ENCODE measurements around the gene SPOP. TPM values are rescaled to one million over a fixed set of nuclear protein-coding genes. Genes with fewer than 3 reads are reported as not detected.

SPOP gene
- total and polyA plus RNA-seq, 2 donors (not counting 1 experiment from before 2014, with no cell fraction given), result 46.7 to 112 TPM

DNA sequence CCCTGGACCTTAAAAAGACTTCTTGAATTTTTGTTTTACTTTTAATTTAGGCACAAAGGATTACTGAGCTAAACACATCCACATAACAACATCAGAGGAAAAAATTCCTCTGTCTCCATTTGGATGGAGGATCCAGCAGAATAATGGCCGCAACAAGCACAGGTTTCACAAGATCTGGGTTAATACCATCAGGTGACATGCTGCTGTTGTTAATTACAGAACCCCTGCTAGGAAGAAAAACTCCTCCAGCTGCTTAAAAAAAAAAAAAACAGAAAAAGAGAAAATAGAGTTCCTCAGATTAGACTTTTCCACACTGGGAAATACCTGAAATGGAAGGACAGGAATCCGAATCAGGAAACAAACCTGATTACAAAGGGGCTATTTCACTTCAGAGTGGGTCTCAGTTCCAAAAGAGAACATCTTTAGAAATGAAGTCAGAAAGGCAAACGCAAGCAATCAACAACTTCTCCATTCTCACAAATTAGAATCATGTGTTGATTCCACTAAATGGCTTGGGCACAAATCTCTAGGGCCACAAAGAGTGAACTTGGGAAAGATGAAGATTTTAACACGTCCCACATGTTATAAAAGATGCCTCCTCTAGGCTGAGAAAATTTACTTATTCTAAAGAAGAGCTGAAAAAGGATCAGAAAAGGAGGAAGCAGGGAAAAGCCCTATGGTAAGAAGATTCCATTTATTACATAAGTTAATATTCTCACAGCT, 44.0 kb downstream of the SPOP start:
- peaks cover 5% of the 10 kb centered on the region for H3K79me2 ChIP-seq (ENCODE audit: control insufficient read depth, insufficient read depth, low read length)
- no peaks in the 10 kb centered on the region for H3K9me3 ChIP-seq (ENCODE audit: control insufficient read depth, insufficient read depth, low read depth, low read length)
- no peak overlapping the region for H2AFZ ChIP-seq (ENCODE audit: low read length)
- H3K27ac ChIP-seq (ENCODE audit: insufficient read depth, low read length), result no peak overlapping the region
- no peaks in the 10 kb centered on the region for H3K36me3 ChIP-seq (ENCODE audit: control insufficient read depth, insufficient read depth, low read length)
- H3K4me2 ChIP-seq (ENCODE audit: extremely low read depth, insufficient read depth, low read length), result no peak overlapping the region
- TF ChIP-seq EZH2 (IDR thresholded peaks at IDR 0.05; ENCODE audit: low read length, missing control alignments), result no peak
- TF ChIP-seq, protein P1, sequence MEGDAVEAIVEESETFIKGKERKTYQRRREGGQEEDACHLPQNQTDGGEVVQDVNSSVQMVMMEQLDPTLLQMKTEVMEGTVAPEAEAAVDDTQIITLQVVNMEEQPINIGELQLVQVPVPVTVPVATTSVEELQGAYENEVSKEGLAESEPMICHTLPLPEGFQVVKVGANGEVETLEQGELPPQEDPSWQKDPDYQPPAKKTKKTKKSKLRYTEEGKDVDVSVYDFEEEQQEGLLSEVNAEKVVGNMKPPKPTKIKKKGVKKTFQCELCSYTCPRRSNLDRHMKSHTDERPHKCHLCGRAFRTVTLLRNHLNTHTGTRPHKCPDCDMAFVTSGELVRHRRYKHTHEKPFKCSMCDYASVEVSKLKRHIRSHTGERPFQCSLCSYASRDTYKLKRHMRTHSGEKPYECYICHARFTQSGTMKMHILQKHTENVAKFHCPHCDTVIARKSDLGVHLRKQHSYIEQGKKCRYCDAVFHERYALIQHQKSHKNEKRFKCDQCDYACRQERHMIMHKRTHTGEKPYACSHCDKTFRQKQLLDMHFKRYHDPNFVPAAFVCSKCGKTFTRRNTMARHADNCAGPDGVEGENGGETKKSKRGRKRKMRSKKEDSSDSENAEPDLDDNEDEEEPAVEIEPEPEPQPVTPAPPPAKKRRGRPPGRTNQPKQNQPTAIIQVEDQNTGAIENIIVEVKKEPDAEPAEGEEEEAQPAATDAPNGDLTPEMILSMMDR (conservative IDR thresholded peaks at IDR 0.05 in 1 of 2, IDR thresholded peaks at IDR 0.05 in 1 of 2; ENCODE audit: low read depth in 1 of 2, low read length in 2 of 2), result no peak
- H3K4me1 ChIP-seq (ENCODE audit: control insufficient read depth, extremely low read depth, insufficient read depth, low read length), result peaks cover 4% of the 10 kb centered on the region
- DNase-seq (ENCODE audit: low read depth in 2 of 2), result no peak
- no peak overlapping the region for H3K9ac ChIP-seq (ENCODE audit: insufficient read depth, low read length)
- H3K27me3 ChIP-seq (ENCODE audit: control insufficient read depth, insufficient read depth, low read length), result no peaks in the 10 kb centered on the region
- H3K4me3 ChIP-seq (replicated peaks in 1 of 4; ENCODE audit: control extremely low read depth in 1 of 4, insufficient read depth in 1 of 4, low read depth in 3 of 4, low read length in 4 of 4), result no peak overlapping the region
- H4K20me1 ChIP-seq (ENCODE audit: control insufficient read depth, extremely low read depth, insufficient read depth, low read length), result peaks cover 2% of the 10 kb centered on the region

DNA sequence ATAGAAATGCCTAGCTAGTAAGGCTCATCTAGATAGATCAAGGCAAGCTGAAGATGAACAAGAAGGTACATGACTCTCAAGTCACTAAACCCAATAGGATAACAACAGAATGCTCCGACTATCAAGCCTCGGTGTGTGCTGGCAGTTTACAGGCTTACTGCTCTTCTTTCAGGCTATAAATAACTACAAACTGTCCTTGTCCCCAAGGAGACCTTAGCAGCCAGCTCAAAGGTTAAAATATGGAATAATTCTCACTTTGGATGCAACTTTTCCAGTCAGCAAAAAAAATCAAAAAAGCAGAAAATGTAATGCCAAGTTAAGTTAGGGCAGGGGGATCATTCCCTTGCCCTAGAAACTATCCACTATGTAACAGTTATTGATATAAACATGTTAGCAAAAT, 44.6 kb downstream of the SPOP start:
- no peak overlapping the region for H2AFZ ChIP-seq (ENCODE audit: low read length)
- H3K27ac ChIP-seq (ENCODE audit: insufficient read depth, low read length), result no peak overlapping the region
- DNase-seq (ENCODE audit: low read depth in 2 of 2), result no peak
- H3K4me2 ChIP-seq (ENCODE audit: extremely low read depth, insufficient read depth, low read length), result no peak overlapping the region
- H3K9me3 ChIP-seq (ENCODE audit: control insufficient read depth, insufficient read depth, low read depth, low read length), result no peaks in the 10 kb centered on the region
- peaks cover 4% of the 10 kb centered on the region for H3K4me1 ChIP-seq (ENCODE audit: control insufficient read depth, extremely low read depth, insufficient read depth, low read length)
- no peaks in the 10 kb centered on the region for H3K36me3 ChIP-seq (ENCODE audit: control insufficient read depth, insufficient read depth, low read length)
- peaks cover 1% of the 10 kb centered on the region for H3K79me2 ChIP-seq (ENCODE audit: control insufficient read depth, insufficient read depth, low read length)
- no peaks in the 10 kb centered on the region for H3K27me3 ChIP-seq (ENCODE audit: control insufficient read depth, insufficient read depth, low read length)
- H3K4me3 ChIP-seq (replicated peaks in 1 of 4; ENCODE audit: control extremely low read depth in 1 of 4, insufficient read depth in 1 of 4, low read depth in 3 of 4, low read length in 4 of 4), result no peak overlapping the region
- no peak overlapping the region for H3K9ac ChIP-seq (ENCODE audit: insufficient read depth, low read length)
- TF ChIP-seq, protein P1 (conservative IDR thresholded peaks at IDR 0.05 in 1 of 2, IDR thresholded peaks at IDR 0.05 in 1 of 2; ENCODE audit: low read depth in 1 of 2, low read length in 2 of 2), result no peak
- no peak for TF ChIP-seq EZH2 (IDR thresholded peaks at IDR 0.05; ENCODE audit: low read length, missing control alignments)
- H4K20me1 ChIP-seq (ENCODE audit: control insufficient read depth, extremely low read depth, insufficient read depth, low read length), result peaks cover 2% of the 10 kb centered on the region

DNA sequence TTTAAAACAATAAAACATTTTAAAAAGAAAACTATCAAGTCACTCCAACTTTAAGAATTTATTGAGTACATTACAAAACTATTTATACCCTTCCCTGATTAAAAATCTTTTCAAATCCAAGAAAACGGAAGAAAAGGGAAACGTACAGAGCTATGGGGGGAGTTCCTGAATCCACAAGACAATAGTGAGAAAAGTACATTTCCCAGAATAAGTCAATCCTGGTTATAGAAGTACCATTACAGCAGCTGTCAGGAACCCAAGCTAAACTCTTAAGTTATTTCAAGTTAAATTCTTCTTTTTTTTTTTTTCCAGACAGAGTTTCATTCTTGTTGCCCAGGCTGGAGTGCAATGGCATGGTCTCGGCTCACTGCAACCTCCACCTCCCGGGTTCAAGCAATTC, 45.7 kb downstream of the SPOP start:
- Histone ChIP-seq H3K79me2 (ENCODE audit: control insufficient read depth, insufficient read depth, low read length) (peaks cover 3% of the 10 kb centered on the region), H3K4me1 (ENCODE audit: control insufficient read depth, extremely low read depth, insufficient read depth, low read length) (peaks cover 4% of the 10 kb centered on the region), H3K36me3 (ENCODE audit: control insufficient read depth, insufficient read depth, low read length) (no peaks in the 10 kb centered on the region), H3K4me3 (replicated peaks in 1 of 4; ENCODE audit: control extremely low read depth in 1 of 4, insufficient read depth in 1 of 4, low read depth in 3 of 4, low read length in 4 of 4) (no peak overlapping the region), H3K9me3 (ENCODE audit: control insufficient read depth, insufficient read depth, low read depth, low read length) (no peaks in the 10 kb centered on the region), H4K20me1 (ENCODE audit: control insufficient read depth, extremely low read depth, insufficient read depth, low read length) (peaks cover 2% of the 10 kb centered on the region), H3K27ac (ENCODE audit: insufficient read depth, low read length) (no peak overlapping the region), H3K4me2 (ENCODE audit: extremely low read depth, insufficient read depth, low read length) (no peak overlapping the region), H3K9ac (ENCODE audit: insufficient read depth, low read length) (no peak overlapping the region), H3K27me3 (ENCODE audit: control insufficient read depth, insufficient read depth, low read length) (no peaks in the 10 kb centered on the region), H2AFZ (ENCODE audit: low read length) (no peak overlapping the region)
- TF ChIP-seq, protein P1 (conservative IDR thresholded peaks at IDR 0.05 in 1 of 2, IDR thresholded peaks at IDR 0.05 in 1 of 2; ENCODE audit: low read depth in 1 of 2, low read length in 2 of 2), result no peak
- TF ChIP-seq EZH2 (IDR thresholded peaks at IDR 0.05; ENCODE audit: low read length, missing control alignments), result no peak
- no peak for DNase-seq (ENCODE audit: low read depth in 2 of 2)
